Measurements from ENCODE around the gene PPP1R3F.

The PPP1R3F gene

DNA sequence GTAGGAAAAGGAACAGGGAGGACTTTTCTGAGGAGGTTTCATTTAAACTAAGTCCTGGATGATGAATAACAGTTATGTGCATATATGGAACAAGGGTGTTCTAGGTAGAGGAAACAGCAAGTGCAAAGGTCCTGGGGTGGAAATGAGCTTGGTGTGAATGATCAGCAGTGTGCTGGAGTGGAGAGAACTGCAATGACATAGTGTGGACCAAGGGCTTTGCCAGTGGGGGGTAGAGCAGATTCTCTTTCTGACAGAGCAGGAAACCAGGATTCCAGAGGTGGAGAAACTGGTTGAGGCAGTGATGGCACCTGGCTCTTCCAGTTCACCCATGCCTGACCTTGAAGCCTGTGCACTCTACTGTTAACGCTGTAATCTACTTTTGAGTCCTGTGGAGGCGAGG, 1.7 kb downstream of the PPP1R3F start:
- no peak overlapping the region for H3K4me3 ChIP-seq (ENCODE audit: low read depth, low read length)
- TF ChIP-seq, protein P1, sequence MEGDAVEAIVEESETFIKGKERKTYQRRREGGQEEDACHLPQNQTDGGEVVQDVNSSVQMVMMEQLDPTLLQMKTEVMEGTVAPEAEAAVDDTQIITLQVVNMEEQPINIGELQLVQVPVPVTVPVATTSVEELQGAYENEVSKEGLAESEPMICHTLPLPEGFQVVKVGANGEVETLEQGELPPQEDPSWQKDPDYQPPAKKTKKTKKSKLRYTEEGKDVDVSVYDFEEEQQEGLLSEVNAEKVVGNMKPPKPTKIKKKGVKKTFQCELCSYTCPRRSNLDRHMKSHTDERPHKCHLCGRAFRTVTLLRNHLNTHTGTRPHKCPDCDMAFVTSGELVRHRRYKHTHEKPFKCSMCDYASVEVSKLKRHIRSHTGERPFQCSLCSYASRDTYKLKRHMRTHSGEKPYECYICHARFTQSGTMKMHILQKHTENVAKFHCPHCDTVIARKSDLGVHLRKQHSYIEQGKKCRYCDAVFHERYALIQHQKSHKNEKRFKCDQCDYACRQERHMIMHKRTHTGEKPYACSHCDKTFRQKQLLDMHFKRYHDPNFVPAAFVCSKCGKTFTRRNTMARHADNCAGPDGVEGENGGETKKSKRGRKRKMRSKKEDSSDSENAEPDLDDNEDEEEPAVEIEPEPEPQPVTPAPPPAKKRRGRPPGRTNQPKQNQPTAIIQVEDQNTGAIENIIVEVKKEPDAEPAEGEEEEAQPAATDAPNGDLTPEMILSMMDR (IDR thresholded peaks at IDR 0.05; ENCODE audit: borderline replicate concordance, insufficient read depth, low read depth, low read length), result no peak

DNA sequence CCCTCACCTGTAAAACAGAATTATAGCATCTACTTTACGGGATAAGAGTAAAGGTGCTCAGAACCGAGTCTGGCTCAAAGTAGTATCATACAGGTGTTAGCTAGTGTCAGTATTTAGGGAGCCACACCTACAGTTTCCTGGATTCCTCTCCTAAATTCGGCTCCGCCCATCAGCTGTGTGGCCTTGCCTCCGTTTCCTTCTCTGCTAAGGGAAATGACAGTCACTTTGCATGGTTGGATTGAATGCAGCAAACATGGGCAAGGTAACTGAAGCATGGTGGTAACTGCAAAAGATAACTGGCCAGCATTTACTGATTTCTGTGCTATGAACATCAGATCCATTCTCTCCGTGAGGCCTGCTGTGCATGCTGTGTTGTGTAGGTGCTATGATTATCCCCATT, 2.8 kb downstream of the PPP1R3F start:
- TF ChIP-seq, protein P1 (IDR thresholded peaks at IDR 0.05; ENCODE audit: borderline replicate concordance, insufficient read depth, low read depth, low read length), result no peak
- no peak overlapping the region for H3K4me3 ChIP-seq (ENCODE audit: low read depth, low read length)

DNA sequence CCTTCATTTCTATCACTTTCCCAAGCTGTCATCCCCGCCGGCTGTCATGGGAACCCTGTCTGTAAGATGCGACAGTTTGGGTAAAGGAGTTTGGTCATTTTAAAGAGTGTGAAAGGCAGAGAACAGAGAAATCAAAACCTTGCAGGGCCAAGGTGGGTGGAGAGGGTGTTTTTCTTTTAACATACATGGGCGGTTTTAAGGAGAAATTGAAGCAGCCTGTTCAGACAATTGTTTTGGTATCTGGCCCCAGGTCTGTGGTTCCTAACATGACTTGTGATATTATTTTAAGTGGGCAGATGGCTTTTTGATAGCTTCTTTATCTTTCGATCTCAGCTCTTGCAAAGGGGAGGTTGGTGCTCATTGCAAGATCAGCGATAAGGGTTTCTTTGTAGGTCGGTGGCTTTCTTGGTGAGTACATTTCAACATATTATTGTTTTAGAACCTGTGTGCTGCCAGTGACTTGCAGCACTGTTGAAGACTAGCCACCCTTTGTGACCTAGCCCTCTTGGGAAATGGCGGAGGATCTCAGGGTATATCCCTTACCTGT, 3.7 kb downstream of the PPP1R3F start:
- TF ChIP-seq, protein P1 (IDR thresholded peaks at IDR 0.05; ENCODE audit: borderline replicate concordance, insufficient read depth, low read depth, low read length), result no peak
- no peak overlapping the region for H3K4me3 ChIP-seq (ENCODE audit: low read depth, low read length)

DNA sequence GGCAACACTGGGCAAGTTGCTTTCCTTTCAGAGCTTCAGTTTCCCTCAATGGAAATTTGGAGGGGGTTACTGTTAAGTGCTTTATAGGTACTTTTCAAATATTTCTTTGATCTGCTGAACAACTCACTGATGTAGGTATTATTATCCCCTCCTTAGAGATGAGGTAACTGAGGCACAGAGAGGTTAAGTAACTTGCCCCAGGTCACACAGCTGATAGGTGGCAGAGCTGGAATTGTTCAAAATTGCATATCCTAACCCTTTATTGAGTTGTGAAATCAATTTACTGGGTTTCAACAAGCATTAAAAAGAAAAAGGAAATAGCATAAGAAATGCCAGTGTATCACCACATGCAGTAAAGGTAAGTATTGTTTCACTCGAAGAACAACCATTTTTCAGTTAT, 6.6 kb downstream of the PPP1R3F start:
- TF ChIP-seq, protein P1 (IDR thresholded peaks at IDR 0.05; ENCODE audit: borderline replicate concordance, insufficient read depth, low read depth, low read length), result no peak
- no peak overlapping the region for H3K4me3 ChIP-seq (ENCODE audit: low read depth, low read length)

DNA sequence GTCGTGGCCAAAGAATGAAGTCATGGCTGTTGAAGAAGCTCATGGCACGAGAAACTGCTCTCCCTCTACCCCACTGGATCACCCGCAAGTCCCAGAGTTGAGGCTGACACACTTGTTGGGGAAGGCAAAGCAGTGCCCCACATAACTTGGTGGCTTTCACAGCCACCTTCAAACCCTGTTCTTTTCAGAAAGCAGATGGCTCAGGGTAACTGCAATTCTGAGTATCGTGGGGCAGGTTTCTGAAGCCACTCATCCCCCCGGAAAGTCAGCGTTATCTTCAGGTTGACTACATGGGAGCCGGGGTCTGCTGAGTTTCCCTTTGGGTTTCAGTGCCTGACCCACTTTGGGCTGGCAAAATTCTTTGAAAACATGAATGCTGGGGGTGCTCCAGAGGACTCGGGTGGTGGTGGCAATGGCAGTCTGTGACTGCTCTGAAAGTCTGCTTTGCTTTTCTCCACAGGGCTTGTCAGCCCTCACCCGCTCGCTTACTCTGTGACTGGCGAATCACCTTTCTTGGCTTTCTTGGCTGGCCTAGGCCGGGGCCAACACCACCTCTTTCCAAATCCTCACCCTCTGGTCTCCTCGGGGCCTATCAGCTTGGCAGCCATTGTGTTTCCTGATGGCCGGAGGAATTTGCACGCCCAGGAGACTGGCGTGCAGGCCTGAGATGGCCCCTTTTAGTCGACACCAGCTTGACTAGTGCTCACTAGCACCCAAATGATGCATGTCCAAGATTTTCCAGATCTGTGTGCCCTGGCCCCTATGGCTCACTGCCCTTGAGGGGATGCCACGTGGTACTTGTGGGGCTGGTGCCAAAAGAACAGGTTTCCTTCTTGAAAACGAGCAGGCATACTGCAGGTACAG, 7.3 kb downstream of the PPP1R3F start:
- no peak overlapping the region for H3K4me3 ChIP-seq (ENCODE audit: low read depth, low read length)
- TF ChIP-seq, protein P1 (IDR thresholded peaks at IDR 0.05; ENCODE audit: borderline replicate concordance, insufficient read depth, low read depth, low read length), result no peak

DNA sequence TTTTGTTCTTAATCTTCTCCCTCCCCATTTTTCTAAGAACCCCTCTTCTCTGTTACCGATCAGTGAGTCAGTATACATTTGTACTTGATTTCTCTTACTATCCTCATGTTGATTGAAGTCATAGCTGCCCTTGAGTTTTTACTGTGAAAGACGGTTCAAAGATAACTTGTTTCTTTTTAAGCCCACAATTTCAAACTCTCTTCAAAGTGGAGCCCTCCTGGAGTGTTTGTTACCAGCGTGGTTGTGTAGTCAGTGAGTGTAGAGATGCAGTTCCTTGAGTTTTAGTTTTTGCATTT, 7.9 kb downstream of the PPP1R3F start:
- TF ChIP-seq, protein P1 (IDR thresholded peaks at IDR 0.05; ENCODE audit: borderline replicate concordance, insufficient read depth, low read depth, low read length), result no peak
- H3K4me3 ChIP-seq (ENCODE audit: low read depth, low read length), result no peak overlapping the region

DNA sequence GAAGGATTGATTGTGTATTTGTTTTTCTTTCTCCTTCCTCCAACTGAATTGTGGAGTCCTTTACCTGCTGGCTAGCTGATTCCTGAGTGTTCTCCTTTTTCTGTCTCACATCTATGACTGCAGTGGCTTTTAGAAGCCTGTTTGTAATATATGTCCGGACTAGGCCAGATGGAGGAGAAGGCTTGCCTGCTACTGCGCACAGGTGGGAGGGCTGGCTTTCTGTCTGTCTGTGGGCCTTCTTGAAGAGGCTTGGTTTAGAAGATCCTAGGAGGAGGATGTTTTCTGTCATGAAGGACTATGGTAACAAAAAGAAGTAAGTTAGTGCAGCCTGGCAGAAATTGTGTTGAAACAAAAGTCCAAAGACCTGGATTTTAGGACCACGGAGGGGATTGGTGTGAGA, 8.5 kb downstream of the PPP1R3F start:
- no peak overlapping the region for H3K4me3 ChIP-seq (ENCODE audit: low read depth, low read length)
- TF ChIP-seq, protein P1 (IDR thresholded peaks at IDR 0.05; ENCODE audit: borderline replicate concordance, insufficient read depth, low read depth, low read length), result no peak

Data from GM12875 (cell line).